C4-2B (cell line): ENCODE data around the gene INPP4A.

Experiments
- H3K27ac ChIP-seq: fragments of 450-650 bp; 2 replicates; pipeline ENCODE4 v1.5.1; 2017
- ZFX ChIP-seq: fragments of 450-650 bp; IDR thresholded peaks from 2 replicates; pipeline ENCODE4 v1.6.1; 2017
- TF ChIP-seq, protein P1 (sequence below): fragments of 450-650 bp; conservative IDR thresholded peaks from 2 replicates; pipeline ENCODE4 v1.5.1; 2017; ENCODE audit warnings: mild to moderate bottlenecking

INPP4A gene

DNA sequence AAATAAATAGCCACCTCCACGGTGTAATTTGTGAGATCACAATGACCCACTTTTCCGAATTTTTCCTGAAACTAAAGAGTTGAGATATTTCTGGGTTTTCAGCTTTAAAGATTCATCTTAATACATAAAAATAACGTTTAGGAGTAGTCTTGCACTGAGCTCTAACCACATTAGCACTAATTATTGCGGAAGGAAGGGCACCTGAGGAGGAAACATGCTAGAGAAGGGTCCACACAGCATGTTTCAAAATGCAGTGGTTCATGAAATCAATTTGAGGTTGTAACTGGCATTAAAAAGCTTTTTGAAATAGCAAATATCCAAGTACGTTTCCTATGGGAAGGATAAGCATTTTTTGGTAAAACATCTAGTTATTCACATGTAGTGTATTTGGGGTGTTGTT is 8.4 kb downstream of the INPP4A start:
- no peak overlapping the region for H3K27ac ChIP-seq
- no peak for TF ChIP-seq ZFX
- TF ChIP-seq, protein P1, sequence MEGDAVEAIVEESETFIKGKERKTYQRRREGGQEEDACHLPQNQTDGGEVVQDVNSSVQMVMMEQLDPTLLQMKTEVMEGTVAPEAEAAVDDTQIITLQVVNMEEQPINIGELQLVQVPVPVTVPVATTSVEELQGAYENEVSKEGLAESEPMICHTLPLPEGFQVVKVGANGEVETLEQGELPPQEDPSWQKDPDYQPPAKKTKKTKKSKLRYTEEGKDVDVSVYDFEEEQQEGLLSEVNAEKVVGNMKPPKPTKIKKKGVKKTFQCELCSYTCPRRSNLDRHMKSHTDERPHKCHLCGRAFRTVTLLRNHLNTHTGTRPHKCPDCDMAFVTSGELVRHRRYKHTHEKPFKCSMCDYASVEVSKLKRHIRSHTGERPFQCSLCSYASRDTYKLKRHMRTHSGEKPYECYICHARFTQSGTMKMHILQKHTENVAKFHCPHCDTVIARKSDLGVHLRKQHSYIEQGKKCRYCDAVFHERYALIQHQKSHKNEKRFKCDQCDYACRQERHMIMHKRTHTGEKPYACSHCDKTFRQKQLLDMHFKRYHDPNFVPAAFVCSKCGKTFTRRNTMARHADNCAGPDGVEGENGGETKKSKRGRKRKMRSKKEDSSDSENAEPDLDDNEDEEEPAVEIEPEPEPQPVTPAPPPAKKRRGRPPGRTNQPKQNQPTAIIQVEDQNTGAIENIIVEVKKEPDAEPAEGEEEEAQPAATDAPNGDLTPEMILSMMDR: no peak

DNA sequence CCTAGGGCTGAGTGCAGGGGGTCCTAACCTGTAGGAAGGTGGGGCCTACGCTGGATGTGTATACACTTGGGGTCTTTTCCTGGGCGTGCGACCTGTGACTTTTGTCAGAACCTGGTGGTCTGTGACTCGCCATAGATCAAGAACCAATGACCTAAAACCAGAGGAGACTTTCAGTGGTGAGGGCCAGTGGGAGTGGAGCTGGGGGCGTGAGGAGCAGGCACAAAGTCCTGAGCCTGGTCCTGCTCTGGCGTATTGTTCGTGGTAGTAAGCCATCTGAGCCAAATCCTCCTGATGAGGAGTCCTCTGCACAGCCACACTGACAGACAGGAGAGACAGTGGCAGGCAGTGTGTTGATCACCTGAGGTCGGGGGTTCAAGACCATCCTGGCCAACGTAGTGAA is 8.9 kb downstream of the INPP4A start:
- no peak overlapping the region for H3K27ac ChIP-seq
- TF ChIP-seq, protein P1: no peak
- no peak for TF ChIP-seq ZFX

DNA sequence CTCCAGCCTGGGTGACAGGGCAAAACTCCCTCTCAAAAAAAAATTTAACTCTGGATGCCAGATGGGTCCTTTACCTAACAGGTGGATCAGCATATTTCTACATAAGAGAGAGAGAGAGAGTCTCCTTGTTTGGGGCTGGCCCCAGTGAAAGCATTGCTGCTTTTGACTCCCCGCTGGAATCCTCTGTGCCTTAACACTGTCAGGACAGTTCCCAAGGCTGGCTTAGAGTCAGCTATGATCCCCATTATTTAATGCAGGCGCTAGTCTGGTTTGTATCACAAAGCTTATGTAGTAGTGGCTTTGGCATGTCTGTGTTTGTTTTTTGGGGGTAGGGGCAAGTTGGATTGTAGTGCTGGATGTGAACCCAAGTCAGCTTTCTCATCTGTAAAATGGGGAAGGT is 9.4 kb downstream of the INPP4A start:
- no peak for TF ChIP-seq ZFX
- TF ChIP-seq, protein P1: no peak
- H3K27ac ChIP-seq: no peak overlapping the region

DNA sequence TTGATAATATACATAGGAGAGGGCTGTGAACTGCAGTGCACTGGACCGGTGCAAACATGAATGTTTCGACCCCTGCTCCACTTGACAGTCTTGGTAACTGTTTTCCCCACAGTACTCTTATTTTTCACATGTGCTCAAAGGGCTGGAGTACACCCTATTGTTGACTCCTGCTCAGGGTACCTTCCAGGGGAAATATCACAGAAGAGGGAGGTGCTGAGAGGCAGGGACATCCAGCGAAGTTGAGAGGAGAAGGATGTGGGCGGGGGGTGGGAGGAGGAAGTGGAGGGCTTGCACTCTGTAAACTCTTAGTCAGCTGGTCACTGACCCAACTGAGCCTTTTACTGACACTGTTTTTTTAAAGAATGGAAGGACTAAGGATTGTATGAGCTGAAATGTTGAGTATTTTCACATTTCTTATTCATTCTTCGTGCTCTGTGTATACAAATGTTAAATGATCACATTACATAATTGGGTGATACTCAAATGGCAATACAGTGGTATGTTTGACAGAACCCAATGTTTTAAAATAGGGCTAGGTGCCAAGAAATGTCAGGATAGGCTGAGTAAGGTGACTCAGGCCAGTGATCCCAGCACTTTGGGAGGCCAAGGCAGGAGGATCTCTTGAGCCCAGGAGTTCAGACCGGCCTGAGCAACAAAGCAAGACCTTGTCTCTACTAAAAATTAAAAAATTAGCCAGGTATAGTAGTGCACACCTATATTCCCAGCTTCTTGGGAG is 10.0 kb downstream of the INPP4A start:
- no peak for TF ChIP-seq ZFX
- TF ChIP-seq, protein P1: no peak
- no peak overlapping the region for H3K27ac ChIP-seq

DNA sequence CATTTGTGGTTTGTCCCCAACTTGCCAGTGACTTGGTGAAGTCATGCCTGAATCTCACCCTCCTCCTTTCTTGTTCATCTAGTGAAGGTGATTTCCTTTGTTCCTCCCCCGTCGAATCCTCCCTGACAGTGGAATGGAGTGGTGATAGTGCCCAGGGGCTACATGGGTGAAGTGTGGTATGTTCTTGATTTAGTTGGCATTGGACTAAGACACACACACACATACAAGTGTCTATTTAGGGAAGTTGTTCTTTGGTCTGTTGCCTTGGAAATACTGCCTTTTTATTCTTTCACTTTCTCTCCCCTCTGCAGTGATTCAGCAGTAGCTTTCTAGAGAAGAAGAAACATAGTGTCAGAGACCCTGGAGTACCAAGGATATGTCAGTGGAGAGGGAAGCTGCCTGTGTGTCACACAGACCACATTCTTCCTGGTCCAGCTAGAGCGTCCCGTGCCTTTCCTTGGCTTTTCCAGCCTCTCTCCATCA is 10.9 kb downstream of the INPP4A start:
- no peak for TF ChIP-seq ZFX
- TF ChIP-seq, protein P1: no peak
- no peak overlapping the region for H3K27ac ChIP-seq

DNA sequence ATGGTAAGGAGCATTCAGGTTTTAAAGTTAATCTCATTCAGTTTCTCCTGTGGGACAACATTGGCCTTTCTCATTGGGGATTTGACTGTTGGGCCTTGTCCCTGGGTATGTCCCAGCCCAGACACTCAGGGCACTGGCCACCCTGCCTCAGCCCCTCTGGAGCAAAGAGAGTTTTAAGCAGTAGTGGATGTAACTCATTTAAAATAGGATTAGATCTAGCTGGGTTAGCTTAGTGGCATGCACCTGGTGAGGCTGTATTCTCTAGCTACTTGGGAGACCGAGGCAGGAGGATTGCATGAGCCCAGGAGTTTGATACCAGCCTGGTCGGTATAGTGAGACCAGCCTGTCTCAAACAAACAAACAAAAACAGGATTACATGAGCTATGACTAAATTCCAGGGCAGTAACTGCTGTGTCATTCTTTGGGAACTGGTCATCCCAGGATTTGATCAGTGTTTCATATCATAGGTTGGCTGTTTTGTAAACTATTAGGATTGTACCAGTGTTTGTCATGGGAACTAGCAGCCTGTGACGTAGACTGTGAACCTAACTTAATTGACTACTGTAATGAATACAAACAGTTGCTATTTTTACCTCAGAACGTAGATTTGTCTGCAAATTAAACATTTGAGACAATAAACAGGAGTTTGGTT is 12.5 kb downstream of the INPP4A start:
- H3K27ac ChIP-seq: peak overlapping the region; percentile 34; the same call in 1 of the 2 replicates
- TF ChIP-seq ZFX: no peak
- TF ChIP-seq, protein P1: no peak

DNA sequence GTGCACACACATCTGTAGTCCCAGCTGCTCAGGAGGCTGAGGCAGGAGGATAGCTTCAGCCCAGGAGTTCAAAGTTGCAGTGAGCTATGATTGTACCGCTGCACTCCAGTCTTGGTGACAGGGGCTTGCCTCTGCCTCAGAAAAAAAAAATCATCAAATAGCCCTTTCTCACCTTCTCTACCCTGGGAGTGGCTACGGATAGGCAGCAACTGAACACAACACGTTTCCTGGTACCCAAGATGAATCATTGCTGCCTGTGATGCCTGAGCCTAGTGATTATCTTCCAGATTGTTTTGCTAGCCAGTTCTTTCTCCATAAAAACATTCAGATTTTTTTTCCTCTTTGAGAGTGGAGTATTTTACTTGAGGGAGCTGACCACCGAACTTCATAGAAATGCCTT is 13.5 kb downstream of the INPP4A start:
- H3K27ac ChIP-seq: no peak overlapping the region

More for the DNA sequence above, 13.5 kb downstream of the INPP4A start:
- no peak for TF ChIP-seq ZFX
- TF ChIP-seq, protein P1: no peak
